Cardiac septum (tissue), 1 donor: Measurements from ENCODE around the gene LCOR. TPM values are rescaled to one million over a fixed set of nuclear protein-coding genes. Genes with fewer than 3 reads are reported as not detected.

ENCODE experiments used
- DNase-seq: peaks from one replicate; pipeline ENCODE4 v3.0.0-alpha.2; 2020; ENCODE audit warnings: low spot score
- intact Hi-C: fragments of 100-400 bp; cut with DNase I; formaldehyde crosslinking; loops from one replicate; pipeline ENCODE4 v1.14.0; 2022
- microRNA-seq: library from miRNA; unstranded; fragments of <30 nt; microRNA quantifications from one replicate; pipeline ENCODE4 v1.2.0, GENCODE V29; 2020
- total RNA-seq: library from RNA; stranded (reverse); fragmentation: NEBNext Ultra II Directional; extraction: Animal tissue kit (Norgen Biotek cat#: 25700); gene quantifications from one replicate; pipeline ENCODE4 v1.2.1, GENCODE V29; 2021
- donor health status: DM: no; HTN: no; CAD: no.

The LCOR gene
- total RNA-seq, 1 donor from 2014 or later = 21.0 TPM

DNA sequence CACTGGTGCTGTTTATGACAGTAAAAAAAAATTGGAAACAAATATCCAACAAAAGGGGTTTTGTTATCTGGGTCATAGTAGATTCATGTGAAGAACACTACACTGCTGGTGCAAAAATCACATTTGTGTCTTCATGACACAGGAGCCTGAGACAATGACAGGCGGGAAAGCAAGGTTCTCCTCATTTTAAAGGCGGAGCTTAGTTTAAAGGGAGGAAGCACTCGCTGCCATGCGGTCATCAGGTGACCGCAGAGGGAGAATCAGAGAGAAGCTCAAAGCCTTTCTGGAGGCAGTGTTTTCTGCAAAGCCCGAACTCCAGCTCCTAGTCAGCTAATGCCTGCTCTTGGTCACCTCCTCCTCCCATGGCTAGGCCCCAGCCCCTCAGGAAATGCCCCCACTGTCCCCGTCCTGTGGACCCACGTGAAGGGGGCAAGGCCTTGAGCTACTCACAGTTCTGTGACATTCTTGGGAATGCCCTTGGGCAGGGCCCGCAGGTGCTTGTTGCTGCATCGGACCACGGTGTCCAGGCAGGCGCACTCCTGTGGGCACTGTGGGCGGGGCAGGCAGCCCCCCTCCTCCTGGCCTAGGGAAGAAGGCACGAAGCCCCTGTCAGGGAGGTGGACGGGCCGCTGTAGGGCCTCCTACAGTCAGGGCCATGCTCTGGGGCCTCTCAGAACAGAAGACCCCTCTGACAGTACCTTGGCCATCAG is 207.6 kb downstream of the LCOR start:
- intact Hi-C loops = no loop called here
- no peak for DNase-seq

DNA sequence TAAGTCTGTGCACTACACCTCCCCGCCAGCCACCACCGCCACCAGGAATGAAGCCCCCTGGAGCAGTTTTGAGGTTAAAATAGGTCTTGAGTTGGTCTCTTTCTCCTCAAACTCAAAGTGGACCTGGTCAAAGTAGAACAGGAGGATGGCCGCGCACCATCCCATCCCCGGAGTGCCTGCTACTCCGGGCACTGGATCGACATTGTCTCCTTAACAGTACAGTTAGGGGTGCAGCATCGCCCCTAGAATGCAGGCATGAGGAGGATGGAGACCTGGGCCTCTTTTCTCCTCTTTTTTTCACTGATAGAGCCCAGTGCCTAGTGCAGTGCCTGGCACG is 208.1 kb downstream of the LCOR start:
- intact Hi-C loops = no loop called here
- DNase-seq = no peak

DNA sequence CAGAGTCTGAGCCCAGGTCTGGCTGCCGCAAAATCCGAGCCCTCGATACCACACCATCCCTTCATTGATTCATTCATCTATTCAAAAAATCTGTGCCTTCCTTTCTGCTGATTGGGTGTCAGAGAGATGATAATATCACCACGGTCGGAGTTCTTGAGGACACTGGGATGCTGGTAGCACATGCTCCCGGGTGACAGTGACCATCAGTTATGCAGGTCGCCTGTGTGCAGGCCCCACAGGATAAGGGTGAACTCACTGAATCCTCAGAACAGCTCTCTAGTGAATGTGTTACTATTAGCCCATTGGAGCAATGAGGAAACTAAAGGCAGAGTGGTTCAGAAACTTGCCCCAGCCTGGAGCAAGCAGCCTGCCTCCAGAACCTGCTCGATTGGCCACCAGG is 208.6 kb downstream of the LCOR start:
- intact Hi-C loops = no loop called here
- no peak for DNase-seq

DNA sequence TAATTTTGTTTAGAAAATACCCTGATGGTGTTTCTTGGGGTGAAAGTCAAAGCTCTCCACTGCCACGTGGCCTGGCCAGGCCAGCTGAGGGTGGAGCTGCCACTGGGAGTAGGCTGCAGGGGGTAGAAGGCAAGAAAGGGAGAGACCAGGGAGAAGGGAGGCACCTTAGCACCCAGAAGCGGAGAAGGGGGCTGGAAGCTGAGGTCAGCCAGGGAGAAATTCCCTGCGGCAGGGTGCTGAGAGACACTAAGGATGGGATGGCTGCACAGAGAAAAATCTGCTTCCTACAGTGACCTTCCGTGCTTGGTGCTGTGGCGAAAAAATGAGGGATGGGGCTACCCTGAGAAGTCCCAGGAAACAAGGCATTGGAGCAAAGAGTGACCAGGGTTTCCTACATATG is 210.0 kb downstream of the LCOR start:
- DNase-seq = no peak
- intact Hi-C loops = no loop called here

DNA sequence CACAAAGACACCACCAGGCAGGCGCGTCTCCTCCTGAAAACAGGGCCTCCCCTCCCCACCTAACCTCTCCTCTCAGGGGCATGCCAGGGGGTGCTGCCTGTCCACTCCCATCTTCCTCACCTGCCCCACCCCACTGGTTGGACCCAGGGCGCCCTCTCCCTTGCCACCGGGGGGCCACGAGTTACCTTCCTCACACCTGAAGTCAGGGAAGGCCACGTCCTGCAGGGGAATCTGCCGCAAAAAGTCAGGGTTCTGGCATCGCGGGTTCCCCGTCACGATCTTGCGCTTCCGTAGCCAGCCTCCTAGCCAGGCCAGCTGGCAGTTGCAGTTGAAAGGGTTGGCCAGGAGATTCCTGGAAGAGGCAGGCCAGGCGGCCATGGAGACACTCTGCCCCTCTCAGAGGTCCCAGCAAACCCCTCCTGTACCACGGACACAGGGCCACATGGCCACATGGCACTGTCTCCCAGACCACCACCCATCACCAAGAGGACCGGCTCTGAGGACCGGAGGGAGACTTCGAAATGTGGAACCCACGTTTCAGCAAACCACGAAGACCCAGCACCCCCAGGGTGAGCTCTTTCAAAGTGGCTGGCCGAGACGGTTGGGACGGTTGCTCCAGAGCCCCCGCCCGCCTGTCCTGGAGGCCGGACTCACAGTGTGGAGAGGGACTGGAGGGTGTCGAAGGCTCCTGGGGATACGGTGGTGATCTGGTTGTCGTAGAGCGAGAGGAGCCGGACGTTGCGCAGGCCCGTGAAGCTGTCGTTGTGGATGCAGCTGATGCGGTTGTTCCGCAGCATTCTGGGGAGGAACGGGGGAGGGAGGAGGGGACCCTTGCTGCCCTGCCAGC is 210.8 kb downstream of the LCOR start:
- intact Hi-C loops = no loop called here
- no peak for DNase-seq

DNA sequence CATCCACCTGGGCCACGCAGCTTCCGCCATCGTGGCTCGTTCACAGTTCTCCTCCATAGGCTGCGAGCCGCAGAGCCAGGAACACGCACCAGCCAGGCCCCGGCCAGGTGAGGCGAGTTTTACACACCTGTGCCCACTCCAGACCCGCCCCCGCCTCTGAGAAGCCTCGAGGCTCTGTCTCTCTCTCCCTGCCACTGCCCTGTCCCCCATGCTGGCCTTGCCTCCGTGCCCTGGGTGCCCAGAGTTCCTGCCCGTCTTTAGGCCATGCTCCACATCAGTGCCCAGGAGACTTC is 211.4 kb downstream of the LCOR start:
- DNase-seq = no peak
- intact Hi-C loops = no loop called here

Small RNA genes lying within 50 kb of the gene (microRNA-seq; reads per million reads assigned to microRNA genes)
- not detected for gene MIR607

Other genes with a start within 250 kb of the LCOR start
- 76.1 TPM for gene TM9SF3, start 245.3 kb upstream of the LCOR start, total RNA-seq
- gene PIK3AP1, start 111.8 kb upstream of the LCOR start, total RNA-seq = 2.8 TPM